ES-I3 (cell line): Measurements from ENCODE around the gene TBC1D32.

Experiments
- H3K36me3 ChIP-seq: 2 replicates; pipeline ENCODE4 v1.6.1; 2013; ENCODE audit warnings: mild to moderate bottlenecking, low read length, control low read depth, moderate library complexity; ENCODE audit not compliant: insufficient read depth
- H3K4me1 ChIP-seq: 2 replicates; pipeline ENCODE4 v1.6.1; 2013; ENCODE audit warnings: mild to moderate bottlenecking, control low read depth, low read length; ENCODE audit not compliant: insufficient read depth
- H3K9ac ChIP-seq: 2 replicates; pipeline ENCODE4 v1.6.1; 2013; ENCODE audit warnings: low read depth, mild to moderate bottlenecking, low read length, moderate library complexity
- H3K9me3 ChIP-seq: 2 replicates; pipeline ENCODE4 v1.6.1; 2013; ENCODE audit warnings: mild to moderate bottlenecking, low read length, moderate library complexity; ENCODE audit not compliant: control insufficient read depth, insufficient read depth

The TBC1D32 gene

DNA sequence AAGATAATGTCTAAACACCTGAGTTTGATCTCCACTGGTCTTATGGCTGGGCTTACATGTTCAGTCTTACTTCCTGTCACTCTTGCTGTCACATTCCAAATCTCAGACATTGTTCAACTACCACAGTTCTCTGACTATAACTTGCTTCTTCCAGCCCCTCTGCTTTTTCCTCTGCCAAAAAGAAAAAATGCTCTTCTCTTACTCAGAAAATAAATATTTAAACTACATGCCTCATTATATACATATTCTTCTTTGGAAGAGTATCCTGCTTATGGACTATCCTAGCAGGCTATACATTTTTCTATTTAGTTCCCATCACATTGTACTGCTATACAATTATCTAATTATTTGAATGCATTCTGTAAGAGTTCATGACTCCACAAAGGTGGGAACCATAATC is 175.4 kb downstream of the TBC1D32 start:
- H3K9me3 ChIP-seq = no peaks in the 10 kb centered on the region
- no peaks in the 10 kb centered on the region for H3K36me3 ChIP-seq
- H3K9ac ChIP-seq = no peak overlapping the region
- H3K4me1 ChIP-seq = no peaks in the 10 kb centered on the region

GRCh38 chr6:121158438-121158837 is 175.8 kb downstream of the TBC1D32 start:
- H3K36me3 ChIP-seq = no peaks in the 10 kb centered on the region
- no peaks in the 10 kb centered on the region for H3K4me1 ChIP-seq
- H3K9me3 ChIP-seq = no peaks in the 10 kb centered on the region
- no peak overlapping the region for H3K9ac ChIP-seq

DNA sequence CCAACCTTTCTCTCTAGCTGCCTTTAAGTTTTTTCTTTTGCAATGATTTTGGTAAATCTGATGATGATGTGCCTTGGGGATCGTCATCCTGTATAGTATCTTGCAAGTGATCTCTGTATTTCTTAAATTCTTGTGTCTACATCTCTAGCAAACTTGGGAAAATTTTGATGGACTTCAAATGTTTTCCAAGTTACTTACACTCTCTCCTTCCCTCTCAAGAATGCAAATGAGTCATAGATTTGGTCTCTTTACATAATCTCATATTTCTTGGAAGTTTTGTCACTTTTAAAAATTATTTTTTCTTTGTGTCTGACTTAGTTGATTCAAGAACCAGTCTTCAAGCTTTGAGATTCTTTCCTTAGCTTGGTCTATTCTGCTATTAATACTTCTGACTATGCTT is 176.4 kb downstream of the TBC1D32 start:
- H3K36me3 ChIP-seq = no peaks in the 10 kb centered on the region
- H3K9me3 ChIP-seq = no peaks in the 10 kb centered on the region
- no peak overlapping the region for H3K9ac ChIP-seq
- no peaks in the 10 kb centered on the region for H3K4me1 ChIP-seq

DNA sequence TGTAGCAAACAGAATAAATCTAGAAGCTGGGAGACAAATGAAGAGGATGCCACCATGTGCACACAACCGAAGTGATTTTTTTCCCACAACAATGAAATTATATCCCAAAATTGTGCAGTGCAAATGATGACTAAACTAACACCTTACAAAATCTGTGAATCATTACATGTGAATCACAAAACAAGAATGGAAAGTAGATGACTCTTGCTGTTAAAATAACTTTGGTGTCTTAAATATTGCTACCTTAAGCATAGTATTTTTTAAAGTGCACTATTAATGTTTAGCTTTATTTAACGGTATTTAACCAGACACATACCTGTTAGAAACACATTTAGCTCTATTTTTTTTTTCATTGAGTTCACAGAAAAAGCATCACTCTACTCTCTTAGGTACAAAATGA is 190.8 kb downstream of the TBC1D32 start:
- Histone ChIP-seq H3K9me3 (no peaks in the 10 kb centered on the region), H3K36me3 (no peaks in the 10 kb centered on the region), H3K9ac (no peak overlapping the region; the same call in 1 of the 2 replicates), H3K4me1 (no peaks in the 10 kb centered on the region)

- H3K36me3 ChIP-seq = no peaks in the 10 kb centered on the region
- no peaks in the 10 kb centered on the region for H3K9me3 ChIP-seq
- no peaks in the 10 kb centered on the region for H3K4me1 ChIP-seq
- no peak overlapping the region for H3K9ac ChIP-seq
These were observed 192.2 kb downstream of the TBC1D32 start for GRCh38 chr6:121142093-121142492.

DNA sequence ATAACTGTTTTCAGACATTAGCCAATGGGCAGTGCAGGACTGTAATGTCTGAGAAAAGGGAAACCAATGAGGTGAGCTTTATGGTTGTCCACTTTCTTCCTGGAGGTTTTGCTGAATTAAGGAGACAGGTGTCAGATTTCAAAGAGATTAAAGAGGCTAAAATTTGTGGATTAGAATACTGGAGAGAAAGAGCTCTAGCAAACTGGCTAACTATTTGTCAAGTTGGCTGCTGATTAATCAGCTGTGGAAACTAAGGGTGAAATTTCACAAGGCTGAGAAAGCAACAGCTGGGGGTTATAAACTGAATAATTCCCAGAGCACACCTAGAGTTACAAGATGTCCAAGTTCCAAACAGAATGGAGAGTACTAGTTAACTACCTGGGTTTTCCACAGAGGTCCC is 198.9 kb downstream of the TBC1D32 start:
- Histone ChIP-seq H3K36me3 (no peaks in the 10 kb centered on the region), H3K9me3 (no peaks in the 10 kb centered on the region), H3K4me1 (no peaks in the 10 kb centered on the region), H3K9ac (no peak overlapping the region)

GRCh38 chr6:121134922-121135321 is 199.4 kb downstream of the TBC1D32 start:
- Histone ChIP-seq H3K4me1 (no peaks in the 10 kb centered on the region), H3K36me3 (no peaks in the 10 kb centered on the region), H3K9ac (no peak overlapping the region), H3K9me3 (no peaks in the 10 kb centered on the region)

- H3K4me1 ChIP-seq = no peaks in the 10 kb centered on the region
- no peak overlapping the region for H3K9ac ChIP-seq
- H3K9me3 ChIP-seq = peaks cover 5% of the 10 kb centered on the region; the same call in 1 of the 2 replicates
- no peaks in the 10 kb centered on the region for H3K36me3 ChIP-seq
These were observed 209.7 kb downstream of the TBC1D32 start for GRCh38 chr6:121124600-121124999.

GRCh38 chr6:121112356-121112755 is 221.9 kb downstream of the TBC1D32 start:
- no peaks in the 10 kb centered on the region for H3K4me1 ChIP-seq
- no peaks in the 10 kb centered on the region for H3K9me3 ChIP-seq
- H3K36me3 ChIP-seq = no peaks in the 10 kb centered on the region
- no peak overlapping the region for H3K9ac ChIP-seq

GRCh38 chr6:121110733-121111132 is 223.5 kb downstream of the TBC1D32 start:
- Histone ChIP-seq H3K9ac (no peak overlapping the region), H3K4me1 (peaks cover 1% of the 10 kb centered on the region; the same call in 1 of the 2 replicates), H3K36me3 (no peaks in the 10 kb centered on the region), H3K9me3 (no peaks in the 10 kb centered on the region)

- H3K36me3 ChIP-seq = no peaks in the 10 kb centered on the region
- H3K9ac ChIP-seq = no peak overlapping the region
- H3K4me1 ChIP-seq = peaks cover 6% of the 10 kb centered on the region; the same call in 1 of the 2 replicates
- no peaks in the 10 kb centered on the region for H3K9me3 ChIP-seq
These were observed 227.3 kb downstream of the TBC1D32 start for GRCh38 chr6:121106962-121107361.

DNA sequence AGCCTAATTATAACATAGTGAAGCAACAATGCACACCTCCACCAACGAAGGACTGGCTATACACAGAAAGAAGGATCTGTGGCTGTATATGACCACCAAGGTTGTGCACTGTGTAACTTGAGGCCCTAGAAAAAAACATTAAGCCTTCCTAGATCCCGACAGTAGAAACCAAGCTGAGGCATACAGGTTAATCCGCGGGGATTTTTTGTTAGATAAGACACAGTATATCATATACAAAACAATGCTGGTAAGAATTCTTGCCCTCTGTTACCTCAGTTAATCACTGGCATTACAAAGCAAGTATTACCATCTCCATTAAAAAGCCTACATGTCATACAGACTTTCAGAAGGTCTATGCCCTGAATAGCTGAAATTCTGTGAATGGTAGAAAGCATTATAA is 228.8 kb downstream of the TBC1D32 start:
- Histone ChIP-seq H3K4me1 (peaks cover 6% of the 10 kb centered on the region; the same call in 1 of the 2 replicates), H3K9me3 (no peaks in the 10 kb centered on the region), H3K9ac (no peak overlapping the region), H3K36me3 (no peaks in the 10 kb centered on the region)

DNA sequence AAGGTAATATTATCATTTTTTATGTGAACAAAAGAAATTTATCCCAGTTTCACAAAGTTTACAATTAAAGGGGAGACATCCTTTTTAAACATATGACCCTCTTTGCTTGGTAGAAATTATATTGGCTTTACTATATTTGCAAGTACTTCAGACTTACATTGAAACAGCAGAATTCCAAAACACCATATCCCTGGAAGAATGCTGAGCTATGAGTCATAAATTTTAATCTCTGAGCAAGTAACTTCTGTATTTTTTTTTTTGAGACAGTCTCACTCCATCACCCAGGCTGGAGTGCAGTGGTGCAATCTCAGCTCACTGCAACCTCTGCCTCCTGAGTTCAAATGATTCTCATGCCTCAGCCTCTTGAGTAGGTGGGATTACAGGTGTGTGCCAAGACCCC is 240.4 kb downstream of the TBC1D32 start:
- Histone ChIP-seq H3K9ac (no peak overlapping the region), H3K4me1 (no peaks in the 10 kb centered on the region), H3K9me3 (no peaks in the 10 kb centered on the region), H3K36me3 (no peaks in the 10 kb centered on the region)

DNA sequence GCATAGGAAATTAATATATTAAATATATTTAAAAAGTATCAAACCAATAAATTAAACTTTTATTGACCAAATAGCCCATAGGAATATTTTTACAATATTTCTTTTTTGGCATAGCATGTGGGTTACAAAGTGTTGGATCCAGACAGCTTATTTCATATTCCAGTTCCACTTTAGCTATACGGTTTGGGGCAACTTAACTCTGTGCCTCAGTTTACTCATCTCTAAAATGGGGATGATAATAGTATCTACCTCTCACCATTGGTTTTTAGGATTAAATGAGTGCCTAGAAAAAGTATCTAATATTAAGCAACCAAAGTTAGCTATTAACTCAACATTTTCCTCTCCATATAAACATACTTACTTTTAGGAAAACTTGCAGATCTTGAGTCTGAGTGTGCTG is 243.8 kb downstream of the TBC1D32 start:
- H3K36me3 ChIP-seq = no peaks in the 10 kb centered on the region
- H3K9me3 ChIP-seq = no peaks in the 10 kb centered on the region
- no peak overlapping the region for H3K9ac ChIP-seq
- H3K4me1 ChIP-seq = no peaks in the 10 kb centered on the region

GRCh38 chr6:121086876-121087275 is 247.4 kb downstream of the TBC1D32 start:
- Histone ChIP-seq H3K9ac (no peak overlapping the region), H3K9me3 (no peaks in the 10 kb centered on the region), H3K36me3 (no peaks in the 10 kb centered on the region), H3K4me1 (no peaks in the 10 kb centered on the region)

GRCh38 chr6:121076119-121076518 is 258.2 kb downstream of the TBC1D32 start:
- Histone ChIP-seq H3K9ac (no peak overlapping the region), H3K4me1 (no peaks in the 10 kb centered on the region), H3K9me3 (no peaks in the 10 kb centered on the region), H3K36me3 (no peaks in the 10 kb centered on the region)
